Measurements from ENCODE around the gene ZCWPW1.
"Not testable (repeated sequence)": the region's sequence is repeated elsewhere in the genome, so short reads cannot be mapped to it uniquely, and the experiment has no call there.

ZCWPW1 gene

DNA sequence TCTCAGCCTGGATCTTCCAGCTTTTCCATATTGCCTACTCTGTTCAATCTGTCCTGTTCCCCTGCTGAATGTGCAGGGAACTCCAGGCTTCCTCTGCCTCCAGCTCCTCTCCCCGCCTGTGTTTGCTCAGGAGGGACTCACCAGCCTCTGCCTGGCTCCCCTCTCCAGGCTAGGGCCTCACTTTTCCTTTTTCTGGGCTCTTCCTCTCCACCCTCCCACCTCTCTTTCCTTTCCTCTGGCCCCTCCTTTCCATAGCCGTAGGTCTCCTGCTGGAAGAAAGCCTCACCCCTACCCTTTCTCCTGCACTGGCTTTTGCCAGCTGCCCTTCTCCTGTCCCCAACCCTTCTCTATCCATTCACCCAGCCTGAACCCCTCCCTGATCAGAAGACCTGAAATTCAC is 30.3 kb downstream of the ZCWPW1 start:
- no peak for DNase-seq (ENCODE audit: low read depth)

DNA sequence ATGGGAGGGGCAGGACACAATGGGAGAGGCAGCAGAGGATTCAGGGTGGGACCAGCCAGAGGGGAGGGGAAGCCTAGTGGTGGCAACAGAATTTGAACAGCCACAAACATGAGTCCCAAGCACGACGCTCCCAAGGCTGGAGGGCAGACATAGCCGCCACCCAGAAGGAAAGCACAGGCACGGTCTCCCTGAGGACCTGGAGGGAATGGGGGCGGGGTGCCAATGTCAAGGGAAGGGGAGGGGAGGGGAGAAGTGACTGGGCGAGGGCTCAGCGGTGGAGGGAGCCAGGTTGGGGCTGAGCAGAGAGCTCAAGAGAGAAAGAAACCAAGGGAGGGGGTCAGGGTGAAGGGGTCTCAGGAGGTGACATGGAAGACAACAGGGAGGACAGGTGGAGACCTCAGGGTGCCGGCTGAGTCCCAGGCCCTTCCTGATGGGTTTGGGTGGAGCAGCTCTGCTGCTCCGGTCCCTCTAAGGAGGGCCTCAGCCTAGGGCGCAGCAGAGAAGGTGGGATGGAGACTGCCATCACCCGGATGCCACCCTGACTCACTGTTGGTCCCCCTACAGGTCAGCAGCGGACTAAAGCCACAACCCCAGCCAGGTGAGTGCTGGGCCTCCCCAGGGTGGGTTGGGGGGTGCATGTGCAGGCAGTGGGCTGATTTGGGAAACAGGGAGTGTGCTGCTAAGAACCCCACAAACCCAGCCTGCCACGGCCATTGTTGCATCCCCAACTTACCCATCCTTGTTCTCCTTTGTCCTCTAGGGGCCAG is 31.0 kb downstream of the ZCWPW1 start:
- DNase-seq (ENCODE audit: low read depth) = no peak

DNA sequence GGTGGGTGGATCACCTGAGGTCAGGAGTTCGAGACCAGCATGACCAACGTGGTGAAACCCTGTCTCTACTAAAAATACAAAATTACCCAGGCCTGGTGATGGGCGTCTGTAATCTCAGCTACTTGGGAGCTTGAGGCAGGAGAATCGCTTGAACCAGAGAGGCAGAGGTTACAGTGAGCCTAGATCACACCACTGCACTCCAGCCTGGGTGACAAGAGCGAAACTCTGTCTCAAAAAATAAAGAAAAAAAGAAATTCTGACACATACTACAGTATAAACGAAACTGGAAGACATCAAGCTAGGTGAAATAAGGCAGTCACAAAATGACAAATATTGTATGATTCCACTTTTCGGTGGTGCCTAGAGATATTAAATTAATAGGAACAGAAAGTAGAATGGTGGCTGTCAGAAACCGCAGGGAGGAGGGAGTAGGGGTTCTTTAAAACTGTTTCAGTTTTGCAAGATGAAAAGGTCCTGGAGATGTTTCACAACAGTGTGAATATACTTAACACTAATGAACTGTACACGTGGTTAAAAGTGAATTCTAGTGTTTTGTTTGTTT is 32.0 kb downstream of the ZCWPW1 start:
- DNase-seq (ENCODE audit: low read depth) = no peak

DNA sequence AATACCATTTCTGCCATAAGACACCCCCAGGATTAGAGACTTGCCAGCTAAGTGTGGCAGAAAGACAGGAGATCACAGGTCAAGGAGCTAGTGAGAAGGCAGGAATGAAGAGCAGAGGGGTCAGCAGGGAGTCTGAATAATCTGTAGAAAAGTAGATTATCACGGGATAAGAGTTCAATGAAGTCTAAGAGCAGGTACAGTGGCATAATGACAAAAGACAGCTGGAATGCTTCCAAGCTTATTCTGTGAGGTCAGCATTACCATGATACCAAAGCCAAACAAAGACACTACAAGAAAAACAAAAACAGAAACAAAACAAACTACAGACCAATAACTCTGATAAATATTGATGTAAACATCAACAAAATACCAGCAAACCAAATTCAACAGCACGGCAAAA is 34.4 kb downstream of the ZCWPW1 start:
- DNase-seq (ENCODE audit: low read depth) = no peak

DNA sequence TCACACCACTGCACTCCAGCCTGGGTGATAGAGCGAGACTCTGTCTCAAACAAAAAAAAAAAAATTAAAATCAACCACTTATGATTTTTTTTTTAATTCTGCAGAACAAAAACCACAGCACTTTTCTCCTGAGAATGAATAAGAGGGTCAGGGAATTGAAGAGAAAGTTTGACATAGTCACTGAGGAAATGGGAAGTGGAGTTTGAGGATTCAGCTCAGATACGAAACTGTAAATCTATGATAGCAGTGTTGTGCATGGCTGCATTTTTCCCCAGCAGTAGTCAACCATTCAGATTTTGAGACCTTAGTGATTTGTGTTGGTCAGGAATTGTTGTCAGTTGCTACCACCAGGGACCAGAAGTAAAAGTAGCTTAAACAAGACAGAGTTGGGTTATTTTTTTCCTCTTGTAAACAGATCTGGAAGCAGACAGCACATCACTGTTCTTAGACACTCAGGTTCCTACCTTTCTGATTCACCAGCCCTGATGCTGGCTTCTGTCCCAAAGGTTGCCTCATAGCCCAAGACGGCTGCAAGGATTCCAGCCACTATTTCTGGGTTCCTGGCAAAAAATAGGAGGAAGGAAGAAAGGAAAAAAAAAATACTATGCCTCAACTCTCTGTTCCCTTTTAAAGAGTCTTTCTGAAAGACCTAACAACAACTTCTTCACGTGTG is 35.1 kb downstream of the ZCWPW1 start:
- DNase-seq (ENCODE audit: low read depth) = no peak

DNA sequence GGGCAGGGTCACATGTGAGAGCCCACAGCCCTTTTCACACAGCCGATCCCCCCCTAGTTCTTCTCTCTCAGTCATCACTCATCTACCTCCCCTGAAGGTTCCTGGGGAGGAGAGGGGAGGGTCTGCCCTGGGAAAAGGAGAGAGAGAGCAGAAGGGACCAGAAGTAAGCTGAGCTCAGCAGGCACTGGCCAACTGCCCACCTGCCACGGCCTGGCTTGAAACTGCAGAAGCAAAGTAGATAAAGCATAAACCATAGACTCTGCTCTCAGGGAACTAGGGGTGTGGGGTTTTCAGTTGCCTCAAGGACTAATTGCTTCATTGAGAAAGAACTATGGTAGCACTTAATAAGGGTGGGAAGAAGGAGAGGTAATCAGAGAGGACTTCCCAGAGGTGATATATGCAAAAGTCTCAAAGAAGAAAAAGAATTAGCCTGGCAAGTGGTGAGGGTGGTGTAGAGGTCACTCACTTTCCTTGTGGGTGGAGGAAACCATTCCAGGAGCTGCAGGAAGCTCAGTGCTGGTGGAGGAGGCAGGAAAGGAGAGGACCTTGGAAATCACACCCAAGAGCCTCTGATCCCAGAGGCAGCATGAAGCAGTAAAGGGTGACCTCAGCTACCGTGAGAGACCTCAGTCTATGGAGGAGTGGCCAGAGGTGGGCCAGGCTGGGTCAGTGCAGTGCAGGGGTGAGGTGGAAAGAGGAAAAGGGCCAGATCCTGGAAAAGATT is 38.1 kb downstream of the ZCWPW1 start:
- DNase-seq (ENCODE audit: low read depth) = no peak

DNA sequence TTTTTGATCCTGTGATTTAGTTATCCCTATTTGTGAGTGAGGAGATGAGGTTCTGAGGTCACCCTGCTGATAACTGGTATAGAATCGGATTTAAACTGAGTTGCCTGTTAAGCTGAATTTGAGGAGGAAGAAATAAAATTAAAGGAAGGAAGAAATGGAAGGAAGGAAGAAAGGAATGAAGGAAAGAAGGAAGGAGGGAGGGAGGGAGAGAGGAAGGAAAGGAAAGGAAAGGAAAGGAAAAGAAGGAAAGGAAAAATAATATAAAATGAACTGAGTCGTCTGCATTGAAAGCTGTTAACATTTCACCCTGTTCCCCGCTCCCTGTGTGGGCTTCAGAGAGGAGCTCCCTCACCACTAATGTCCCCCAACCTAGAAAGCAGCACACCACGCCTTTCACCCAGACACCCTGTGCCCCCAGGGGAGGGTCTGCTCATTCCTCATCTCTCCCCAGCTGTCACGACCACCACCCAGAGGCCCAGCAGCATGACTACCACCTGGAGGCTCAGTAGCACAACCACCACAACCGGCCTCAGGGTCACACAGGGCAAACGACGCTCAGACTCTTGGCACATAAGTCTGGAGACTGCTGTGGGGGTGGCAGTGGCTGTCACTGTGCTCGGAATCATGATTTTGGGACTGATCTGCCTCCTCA is 38.9 kb downstream of the ZCWPW1 start:
- DNase-seq (ENCODE audit: low read depth) = no peak

DNA sequence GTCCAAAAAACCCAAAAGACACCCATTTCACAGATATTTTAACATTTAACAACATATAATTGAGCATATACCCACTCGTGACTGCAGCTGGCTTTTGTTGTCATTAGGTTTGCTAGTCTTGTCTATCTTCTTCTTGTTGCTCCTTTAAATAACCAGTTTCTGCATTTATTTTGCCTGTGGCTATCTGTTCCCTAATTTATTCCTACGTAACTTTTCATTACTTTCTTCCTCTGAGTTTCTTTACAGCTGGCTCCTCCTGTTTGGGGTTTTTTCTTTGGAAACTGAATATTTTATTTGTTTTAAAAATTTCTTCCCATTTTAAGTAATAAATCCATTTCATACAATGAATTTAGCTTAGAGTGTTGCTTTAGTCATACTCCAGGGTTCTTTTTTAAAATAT is 40.8 kb downstream of the ZCWPW1 start:
- no peak for DNase-seq (ENCODE audit: low read depth)

DNA sequence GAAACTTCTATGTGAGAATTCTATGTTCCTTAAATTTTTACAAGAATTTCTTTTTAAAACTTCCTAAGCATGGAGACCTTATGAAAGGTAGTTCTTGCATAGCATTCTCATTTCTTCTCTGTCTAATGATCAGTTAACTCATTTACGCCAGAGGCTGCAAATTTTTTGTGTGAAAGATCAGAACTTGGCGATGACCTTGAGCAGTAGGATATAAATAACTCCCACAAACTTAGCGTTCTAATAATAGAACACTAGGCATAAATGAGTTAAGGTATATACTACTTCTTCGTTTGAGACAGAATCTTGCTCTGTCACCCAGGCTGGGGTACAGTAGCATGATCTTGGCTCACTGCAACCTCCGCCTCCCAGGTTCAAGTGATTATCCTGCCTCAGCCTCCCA is 41.6 kb downstream of the ZCWPW1 start:
- DNase-seq (ENCODE audit: low read depth) = no peak

DNA sequence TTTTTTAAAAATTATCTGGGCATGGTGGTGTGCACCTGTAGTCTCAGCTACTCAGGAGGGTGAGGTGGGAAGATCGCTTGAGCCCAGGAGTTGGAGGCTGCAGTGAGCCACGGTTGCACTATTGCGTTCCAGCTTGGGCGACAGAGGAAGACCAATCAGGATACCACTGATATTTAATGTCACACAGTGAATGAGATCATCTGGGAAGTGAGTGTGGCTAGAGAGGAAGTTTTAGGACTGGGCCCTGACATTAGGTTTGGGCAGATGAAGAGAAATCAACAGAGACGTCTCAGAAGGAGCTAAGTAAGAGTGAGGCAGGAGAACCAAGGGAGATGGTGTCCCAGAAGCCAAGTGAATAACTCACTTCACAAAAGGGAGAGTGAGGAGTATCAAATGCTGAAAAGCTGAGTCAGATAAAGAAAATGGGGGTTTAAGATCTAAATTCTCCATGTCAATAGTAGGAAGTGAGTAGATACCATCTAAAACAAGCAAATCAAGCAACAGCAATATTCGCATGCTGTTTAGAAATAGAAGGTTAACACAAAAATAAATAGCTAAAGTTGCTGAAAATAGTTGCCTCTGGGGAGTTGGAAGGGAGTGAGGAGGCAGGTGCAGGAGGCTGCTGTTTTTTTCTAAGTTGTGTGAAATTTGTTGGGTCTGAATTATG is 43.7 kb downstream of the ZCWPW1 start:
- no peak for DNase-seq (ENCODE audit: low read depth)

DNA sequence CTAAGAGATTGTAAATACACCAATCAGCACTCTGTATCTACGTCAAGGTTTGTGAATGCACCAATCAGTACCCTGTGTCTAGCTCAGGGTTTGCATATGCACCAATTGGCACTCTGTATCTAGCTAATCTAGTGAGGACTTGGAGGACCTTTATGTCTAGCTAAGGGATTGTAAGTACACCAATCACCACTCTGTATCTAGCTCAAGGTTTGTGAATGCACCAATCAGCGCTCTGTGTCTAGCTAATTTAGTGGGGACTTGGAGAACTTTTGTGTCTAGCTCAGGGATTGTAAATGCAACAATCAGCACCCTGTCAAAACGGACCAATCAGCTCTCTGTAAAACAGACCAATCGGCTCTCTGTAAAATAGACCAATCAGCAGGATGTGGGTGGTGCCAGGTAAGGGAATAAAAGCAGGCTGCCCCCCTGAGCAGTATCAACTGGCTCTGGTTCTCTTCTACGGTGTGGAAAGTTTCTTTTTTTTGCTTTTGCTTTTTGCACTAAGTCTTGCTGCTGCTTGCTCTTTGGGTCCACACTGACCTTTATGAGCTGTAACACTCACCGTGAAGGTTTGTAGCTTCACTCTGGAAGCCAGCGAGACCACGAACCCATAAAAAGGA is 46.2 kb downstream of the ZCWPW1 start:
- not testable (repeated sequence) for DNase-seq (ENCODE audit: low read depth)

DNA sequence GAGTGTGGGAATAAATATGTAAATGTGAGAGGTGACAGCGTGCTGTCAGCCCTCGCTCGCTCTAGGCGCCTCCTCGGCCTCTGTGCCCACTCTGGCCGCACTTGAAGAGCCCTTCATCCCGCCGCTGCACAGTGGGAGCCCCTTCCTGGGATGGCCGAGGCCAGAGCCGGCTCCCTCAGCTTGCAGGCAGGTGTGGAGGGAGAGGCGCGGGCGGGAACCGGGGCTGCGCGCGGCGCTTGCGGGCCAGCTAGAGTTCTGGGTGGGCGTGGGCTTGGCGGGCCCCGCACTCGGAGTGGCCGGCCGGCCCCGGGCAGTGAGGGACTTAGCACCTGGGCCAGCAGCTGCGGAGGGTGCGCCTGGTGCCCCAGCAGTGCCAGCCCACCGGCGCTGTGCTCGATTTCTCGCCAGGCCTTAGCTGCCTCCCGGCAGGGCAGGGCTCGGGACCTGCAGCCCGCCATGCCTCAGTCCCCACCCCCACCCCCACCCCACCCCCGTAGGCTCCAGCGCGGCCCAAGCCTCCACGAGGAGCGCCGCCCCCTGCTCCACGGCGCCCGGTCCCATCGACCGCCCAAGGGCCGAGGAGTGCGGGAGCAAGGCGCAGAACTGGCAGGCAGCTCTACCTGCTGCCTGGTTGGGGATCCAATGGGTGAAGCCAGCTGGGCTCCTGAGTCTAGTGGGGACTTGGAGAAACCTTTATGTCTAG is 46.8 kb downstream of the ZCWPW1 start:
- DNase-seq (ENCODE audit: low read depth) = not testable (repeated sequence)

DNA sequence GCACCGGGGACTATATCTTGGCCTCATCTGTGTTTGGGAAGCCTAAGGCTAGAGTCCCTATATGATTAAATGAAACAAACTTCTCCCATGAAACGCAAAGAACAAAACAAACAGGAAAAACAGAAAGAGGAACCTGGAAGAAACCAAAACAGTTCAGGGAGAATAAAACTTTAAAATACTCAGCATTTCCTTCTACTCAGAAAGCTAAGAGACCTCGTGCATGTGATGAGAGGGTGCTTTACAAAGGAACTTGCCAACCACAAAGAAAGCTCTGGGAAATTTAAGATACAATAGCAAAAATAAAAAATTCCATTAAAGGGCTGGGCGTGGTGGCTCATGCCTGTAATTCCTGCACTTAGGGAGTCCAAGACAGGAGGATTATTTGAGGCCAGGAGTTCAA is 48.3 kb downstream of the ZCWPW1 start:
- no peak for DNase-seq (ENCODE audit: low read depth)

DNA sequence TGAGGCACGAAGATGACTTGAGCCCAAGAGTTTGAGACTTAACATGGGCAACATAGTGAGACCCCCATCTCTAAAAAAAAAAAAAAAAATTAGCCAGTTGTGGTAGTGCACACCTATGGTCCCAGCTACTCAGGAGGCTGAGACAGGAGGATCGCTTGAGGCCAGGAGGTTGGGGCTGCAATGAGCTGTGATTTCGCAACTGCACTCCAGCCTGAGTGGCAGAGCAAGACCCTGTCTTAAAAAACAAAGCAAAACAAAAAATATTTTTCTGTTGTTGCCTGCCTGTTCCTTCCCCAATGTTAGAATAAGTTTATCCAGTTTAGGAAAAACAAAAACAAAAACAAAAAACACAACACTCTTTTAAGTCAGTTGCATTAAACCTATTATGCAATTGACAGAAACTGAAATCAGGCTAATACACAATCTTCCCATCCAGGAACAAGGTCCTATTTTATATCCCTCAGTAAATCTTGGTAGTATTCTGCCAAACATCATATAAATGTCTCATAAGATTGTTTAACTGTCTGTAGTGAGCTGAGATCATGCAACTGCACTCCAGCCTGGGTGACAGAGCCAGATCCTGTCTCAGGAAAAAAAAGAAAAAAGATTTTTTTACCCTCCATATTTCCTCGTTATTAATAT is 50.3 kb downstream of the ZCWPW1 start:
- DNase-seq (ENCODE audit: low read depth) = no peak

DNA sequence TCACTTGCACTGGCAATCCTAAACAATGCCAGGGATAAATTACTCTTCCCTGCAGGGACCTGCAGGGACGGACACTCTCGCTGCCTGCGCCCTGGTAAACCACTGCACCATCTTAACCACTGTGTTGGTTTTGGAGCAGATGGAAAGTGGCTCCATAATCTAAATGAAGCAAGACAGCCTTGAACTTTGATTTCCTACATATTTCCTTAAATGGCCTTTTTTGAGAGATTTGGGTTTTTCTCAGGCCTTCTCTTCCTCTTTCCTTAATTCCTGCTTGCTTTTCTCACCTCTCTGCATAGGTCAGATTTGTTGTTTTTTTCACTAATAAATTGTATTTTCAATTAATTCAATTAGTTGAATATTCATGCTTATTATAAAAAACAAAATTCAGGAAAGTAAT is 52.4 kb downstream of the ZCWPW1 start:
- no peak for DNase-seq (ENCODE audit: low read depth)

DNA sequence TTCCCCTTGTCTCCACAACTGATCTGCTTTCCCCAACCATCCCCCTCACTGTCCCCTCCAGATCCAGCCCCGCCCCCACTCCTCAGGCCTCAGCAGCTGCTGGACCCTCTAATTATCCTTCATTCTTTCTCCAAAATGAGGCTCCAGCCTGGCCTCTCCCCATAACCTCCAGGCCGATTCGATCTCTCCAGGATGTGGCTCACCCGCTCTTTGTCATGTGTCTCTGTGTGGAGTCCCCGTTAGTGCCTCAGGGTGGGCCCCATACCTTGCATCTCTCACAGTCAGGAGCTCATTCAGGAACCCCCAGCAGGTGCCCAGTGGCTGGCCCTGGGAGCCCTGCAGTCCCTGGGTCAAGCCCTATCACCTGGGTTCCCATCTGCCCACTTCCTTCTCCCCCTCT is 53.9 kb downstream of the ZCWPW1 start:
- no peak for DNase-seq (ENCODE audit: low read depth)

DNA sequence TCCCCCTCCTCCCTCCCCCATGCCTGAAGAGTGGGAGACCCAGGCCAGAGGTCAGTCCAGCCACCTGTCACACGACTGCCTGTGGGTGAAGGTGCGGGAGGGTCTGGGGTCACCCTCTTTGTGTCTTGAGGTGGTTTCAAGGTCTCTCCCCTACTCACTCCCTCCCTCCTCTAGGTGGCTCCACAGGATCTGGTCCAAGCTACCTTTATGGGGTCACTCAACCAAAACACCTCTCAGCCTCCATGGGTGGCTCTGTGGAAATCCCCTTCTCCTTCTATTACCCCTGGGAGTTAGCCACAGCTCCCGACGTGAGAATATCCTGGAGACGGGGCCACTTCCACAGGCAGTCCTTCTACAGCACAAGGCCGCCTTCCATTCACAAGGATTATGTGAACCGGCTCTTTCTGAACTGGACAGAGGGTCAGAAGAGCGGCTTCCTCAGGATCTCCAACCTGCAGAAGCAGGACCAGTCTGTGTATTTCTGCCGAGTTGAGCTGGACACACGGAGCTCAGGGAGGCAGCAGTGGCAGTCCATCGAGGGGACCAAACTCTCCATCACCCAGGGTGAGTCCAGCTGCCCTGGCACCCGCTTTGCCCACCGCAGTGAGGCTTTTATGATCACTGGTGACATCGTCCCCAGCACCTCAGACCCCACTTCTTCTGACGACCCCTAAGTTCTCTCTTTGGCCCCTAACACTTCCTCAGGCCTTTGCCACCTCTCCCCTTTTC is 54.5 kb downstream of the ZCWPW1 start:
- DNase-seq (ENCODE audit: low read depth) = not testable (repeated sequence)

DNA sequence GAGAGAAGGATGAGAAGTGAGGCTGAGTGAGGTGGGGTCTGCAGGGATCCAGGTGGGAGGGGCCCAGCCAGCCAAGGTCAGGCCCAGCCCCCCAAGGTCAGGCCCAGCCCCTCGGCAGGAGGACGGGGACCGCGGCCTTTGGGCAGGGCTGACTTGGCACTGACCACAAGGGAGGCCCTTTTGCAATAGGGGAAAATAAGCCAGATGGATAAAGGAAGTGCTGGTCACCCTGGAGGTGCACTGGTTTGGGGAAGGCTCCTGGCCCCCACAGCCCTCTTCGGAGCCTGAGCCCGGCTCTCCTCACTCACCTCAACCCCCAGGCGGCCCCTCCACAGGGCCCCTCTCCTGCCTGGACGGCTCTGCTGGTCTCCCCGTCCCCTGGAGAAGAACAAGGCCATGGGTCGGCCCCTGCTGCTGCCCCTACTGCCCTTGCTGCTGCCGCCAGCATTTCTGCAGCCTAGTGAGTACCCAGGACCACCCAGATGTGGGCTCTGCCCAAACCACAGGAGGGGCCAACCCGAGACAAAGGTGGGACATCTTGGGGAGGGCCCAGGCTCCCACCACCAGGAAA is 55.2 kb downstream of the ZCWPW1 start, which contains the start of gene PILRA:
Gene PILRA, plus strand, starts transcription at position 227 of the 571 bp plus-strand sequence. Its CDS starts 170 bp downstream, at position 397.
- DNase-seq (ENCODE audit: low read depth) = no peak

DNA sequence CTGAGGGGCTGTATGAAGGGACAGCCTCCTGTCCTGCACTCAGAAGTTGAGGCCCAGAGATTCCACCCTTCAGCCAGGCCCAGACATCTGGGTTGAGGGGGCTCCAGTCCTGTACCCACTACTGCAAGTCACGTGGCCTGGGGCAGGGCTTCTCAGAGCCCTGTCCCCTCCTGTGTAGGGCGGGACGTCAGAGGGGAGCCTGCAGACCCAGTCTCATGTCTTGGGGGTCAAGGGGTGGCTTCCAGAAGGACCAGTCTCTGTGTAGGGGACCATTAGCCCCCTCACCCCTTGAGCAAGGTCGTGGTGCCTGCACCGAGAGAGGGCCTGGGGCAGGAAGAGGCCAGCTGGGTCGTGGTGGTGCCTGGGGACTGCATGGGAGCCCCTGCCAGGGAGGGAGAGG is 55.8 kb downstream of the ZCWPW1 start:
- no peak for DNase-seq (ENCODE audit: low read depth)
